K562 (cell line): Measurements from ENCODE around the gene KBTBD13. TPM values are rescaled to one million over a fixed set of nuclear protein-coding genes. Genes with fewer than 3 reads are reported as not detected.

Source experiments
- ATAC-seq: fragments of 200-7000 bp; cut with Tn5 transposase; 3 replicates; pipeline ENCODE4 v1.9.1; 2020; ENCODE audit warnings: moderate library complexity
- BruUV-seq: library from RNA; stranded (reverse); fragments of 400-500 nt; replicated peaks from 2 replicates; lab custom pipeline; 2021; lab: Mats Ljungman, UMichigan
- CTCF ChIA-PET: fragments of 300-600 bp; formaldehyde crosslinking; extraction: SDS; loops from one replicate; lab custom pipeline; 2021; ENCODE audit warnings: low intra/inter-chr PET ratio; lab: Yijun Ruan, JAX
- POLR2A ChIA-PET: fragments of 300-600, 350-650 bp; sonication (Branson Sonifier 250); formaldehyde crosslinking; extraction: SDS; loops from one replicate; lab custom pipeline; 2021; ENCODE audit warnings: antibody characterized with exemption, inconsistent platforms; lab: Yijun Ruan, JAX
- DNase-seq, 4 experiments: peaks; one replicate each; pipeline versions ENCODE4 v3.0.0 to v3.0.0-alpha.2; 2011 to 2018; ENCODE audit warnings: low spot score in 3 of 4, mixed read lengths in 3 of 4; ENCODE audit errors: extremely low read depth in 1 of 4
- FAIRE-seq: peaks from 2 replicates; lab custom pipeline; 2011; peaks lifted over from hg19 to GRCh38; lab: Jason Lieb, UNC
- H2AFZ ChIP-seq: 2 replicates; pipeline ENCODE4 v1.6.0; 2011; ENCODE audit warnings: low read depth, low read length, control low read depth, inconsistent platforms
- H3K27ac ChIP-seq: fragments of 200-600 bp; 3 replicates; pipeline ENCODE4 v1.8.0; 2011; ENCODE audit warnings: low read depth, mild to moderate bottlenecking, control low read depth, inconsistent platforms, low read length, moderate library complexity, mixed read lengths; ENCODE audit errors: extremely low read depth
- H3K27me3 ChIP-seq, 2 experiments: fragments of 300-600 bp in 1 of 2; 2 replicates in 1 of 2; 3 replicates in 1 of 2; pipeline versions ENCODE4 v1.6.0 to v1.8.0; 2011; ENCODE audit warnings: inconsistent platforms in 2 of 2, low read length in 2 of 2, mild to moderate bottlenecking in 1 of 2, mixed read lengths in 1 of 2, moderate library complexity in 1 of 2; ENCODE audit not compliant: control insufficient read depth in 2 of 2, insufficient read depth in 2 of 2
- H3K36me3 ChIP-seq: fragments of 300-600 bp; 3 replicates; pipeline ENCODE4 v1.8.0; 2011; ENCODE audit warnings: mild to moderate bottlenecking, low read length, inconsistent platforms; ENCODE audit not compliant: control insufficient read depth, insufficient read depth
- H3K4me1 ChIP-seq, 2 experiments: fragments of 200-600 bp in 1 of 2; replicated peaks in 1 of 2; 2 replicates in 1 of 2; 3 replicates in 1 of 2; pipeline versions ENCODE4 v1.5.1 to v1.8.0; 2011; ENCODE audit warnings: inconsistent platforms in 2 of 2, low read length in 2 of 2, mild to moderate bottlenecking in 1 of 2, mixed read lengths in 1 of 2, moderate library complexity in 1 of 2; ENCODE audit not compliant: control insufficient read depth in 2 of 2, insufficient read depth in 2 of 2
- H3K4me2 ChIP-seq: 2 replicates; pipeline ENCODE4 v1.6.1; 2011; ENCODE audit warnings: low read length, control low read depth, inconsistent platforms, mixed read lengths; ENCODE audit not compliant: insufficient read depth
- H3K4me3 ChIP-seq: fragments of 200-600 bp; sonication (generic), shearing (Covaris generic); 2 replicates; pipeline ENCODE4 v1.5.1; 2016; ENCODE audit warnings: control low read depth, inconsistent platforms
- H3K79me2 ChIP-seq: fragments of 200-600 bp; 3 replicates; pipeline ENCODE4 v1.8.0; 2011; ENCODE audit warnings: low read length, inconsistent platforms; ENCODE audit not compliant: control insufficient read depth, insufficient read depth
- H3K9ac ChIP-seq, 2 experiments: 2 replicates each; pipeline versions ENCODE4 v1.6.0 to v1.6.1; 2011; ENCODE audit warnings: low read depth in 2 of 2, low read length in 2 of 2, control low read depth in 1 of 2, inconsistent platforms in 1 of 2, mild to moderate bottlenecking in 1 of 2, mixed read lengths in 1 of 2; ENCODE audit not compliant: insufficient read depth in 1 of 2
- H3K9me1 ChIP-seq: one replicate; pipeline ENCODE4 v1.6.0; 2011; ENCODE audit warnings: inconsistent platforms, mild to moderate bottlenecking, low read length, moderate library complexity; ENCODE audit not compliant: control insufficient read depth, insufficient read depth
- H3K9me3 ChIP-seq: replicated peaks from 2 replicates; pipeline ENCODE4 v1.5.1; 2011; ENCODE audit warnings: low read depth, low read length, inconsistent platforms; ENCODE audit not compliant: control insufficient read depth, insufficient read depth
- H4K20me1 ChIP-seq: replicated peaks from 2 replicates; pipeline ENCODE4 v1.6.1; 2011; ENCODE audit warnings: low read length, inconsistent platforms, mixed read lengths; ENCODE audit not compliant: control insufficient read depth, insufficient read depth
- CTCF ChIP-seq, 3 experiments: IDR thresholded peaks in 2 of 3; conservative IDR thresholded peaks in 1 of 3; 2 replicates each; pipeline ENCODE4 v1.5.1; 2011 to 2012; ENCODE audit warnings: low read length in 3 of 3, mild to moderate bottlenecking in 3 of 3, control low read depth in 2 of 3, improper control_type of control experiment in 1 of 3, inconsistent platforms in 1 of 3, low read depth in 1 of 3, mixed read lengths in 1 of 3, moderate library complexity in 1 of 3; ENCODE audit not compliant: insufficient read depth in 2 of 3
- GTF3C2 ChIP-seq: IDR thresholded peaks from 3 replicates; pipeline ENCODE4 v1.6.1; 2011; ENCODE audit warnings: borderline replicate concordance, mild to moderate bottlenecking, moderate library complexity; ENCODE audit not compliant: insufficient read length; ENCODE audit errors: extremely low read depth
- SOX6 ChIP-seq: fragments of 450-650 bp; IDR thresholded peaks from 2 replicates; pipeline ENCODE4 v1.6.1; 2014; ENCODE audit warnings: mild to moderate bottlenecking
- SREBF1 ChIP-seq: fragments of 150-350 bp; IDR thresholded peaks from 2 replicates; pipeline ENCODE4 v1.6.1; 2014; ENCODE audit warnings: antibody characterized with exemption, low read depth, low read length, borderline replicate concordance
- ZNF143 ChIP-seq: sonication (generic); formaldehyde crosslinking; IDR thresholded peaks from 2 replicates; pipeline ENCODE4 v1.9.0; 2022; ENCODE audit warnings: mild to moderate bottlenecking, missing genetic modification reagents
- ZNF395 ChIP-seq: fragments of 200-800 bp; sonication (Bioruptor generic); IDR thresholded peaks from 2 replicates; pipeline ENCODE4 v1.6.1; 2017; ENCODE audit warnings: missing genetic modification characterization, missing compliant biosample characterization
- ZNF609 ChIP-seq: sonication (generic); formaldehyde crosslinking; IDR thresholded peaks from 2 replicates; pipeline ENCODE4 v1.8.1; 2023; ENCODE audit warnings: missing genetic modification reagents, mild to moderate bottlenecking, borderline replicate concordance
- WGBS: fragments of 100-300 bp; shearing (Covaris generic); methylation state at CpG from one replicate; pipeline ENCODE4 v1.1.6; 2016; ENCODE audit warnings: low coverage, mixed read lengths; ENCODE audit not compliant: insufficient coverage; ENCODE audit errors: missing lambda C conversion rate; 5-methylcytosine and 5-hydroxymethylcytosine counted together
- in situ Hi-C: fragments of 300-500 bp; cut with MboI; formaldehyde crosslinking; loops from 4 replicates; pipeline ENCODE4 v1.15.0; 2018; ENCODE audit warnings: inconsistent platforms, mixed read lengths
- intact Hi-C: fragments of 100-400 bp; cut with micrococcal nuclease; formaldehyde crosslinking; loops from 2 replicates; pipeline ENCODE4 v1.14.2; 2022
- polyA plus RNA-seq, 8 experiments: library from polyadenylated mRNA; depleted of rRNA in 4 of 8; stranded (reverse) in 5 of 8; unstranded in 3 of 8; fragments of >200 nt; fragmentation: Nextera tagmentation in 2 of 8; fragmentation: Illumina TruSeq in 1 of 8; extraction: Ambion mirVana in 2 of 8; extraction: Trizol in 1 of 8; gene quantifications; 2 replicates each; pipeline versions ENCODE4 v1.2.1 to v1.2.3, GENCODE V29; 2011 to 2014; ENCODE audit warnings: inconsistent platforms in 1 of 8, missing spikeins in 1 of 8
- total RNA-seq, 7 experiments: library from RNA; depleted of rRNA in 6 of 7; stranded (reverse); fragments of >200 nt in 6 of 7; fragmentation: Illumina TruSeq in 2 of 7; extraction: Trizol in 2 of 7; gene quantifications; 2 replicates each; pipeline versions ENCODE4 v1.2.1 to v1.2.3, GENCODE V29; 2011 to 2021; ENCODE audit warnings: low replicate concordance in 1 of 7

KBTBD13 gene
- total and polyA plus RNA-seq, 9 of the 15 experiments (the other 6 are each of a cell fraction or from before 2014, with no cell fraction given) = 0.07 to 0.13 (median 0.10) TPM; not detected in 3

GRCh38 chr15:65033659-65034269, 42.8 kb upstream of the KBTBD13 start (continued):
- no peak for TF ChIP-seq SREBF1
- no peak for TF ChIP-seq ZNF143
- TF ChIP-seq ZNF609 (CRISPR knock-in tag) = no peak
- TF ChIP-seq, all 486 proteins: peak for 12

GRCh38 chr15:65034719-65035118, 41.8 kb upstream of the KBTBD13 start:
- WGBS = 49% methylated on average over 11 of the region's 11 CpGs
- Histone ChIP-seq H3K36me3 (no peaks in the 10 kb centered on the region), H3K4me2 (no peak overlapping the region), H3K9me1 (no peaks in the 10 kb centered on the region), H3K27ac (no peak overlapping the region), H4K20me1 (no peaks in the 10 kb centered on the region), H3K79me2 (no peaks in the 10 kb centered on the region), H3K4me3 (no peak overlapping the region), H3K27me3 (peaks cover 0 to 9% of the 10 kb centered on the region in 2 experiments; a peak in 1 of 5 replicates), H3K9ac (no peak overlapping the region), H3K9me3 (no peaks in the 10 kb centered on the region), H3K4me1 (peaks cover 0 to 3% of the 10 kb centered on the region in 2 experiments; a peak in 2 of 5 replicates), H2AFZ (no peak overlapping the region)
- ChIA-PET POLR2A (interaction anchor here (1.4 kb wide), 1 partner anchor 270 kb away, joined by 9 read pairs; the partner anchor contains the start of gene RNU5B-1), CTCF (interaction anchor here (2.9 kb wide), 1 partner anchor 51 kb away, joined by 17 read pairs; no protein-coding TSS in a partner anchor)
- no TSS peak for BruUV-seq
- ATAC-seq (no peak), DNase-seq (no peak), FAIRE-seq (no peak)
- in situ Hi-C loops (loop anchor here (10.0 kb wide), 1 partner anchor 300 kb away; no protein-coding TSS in a partner anchor), intact Hi-C loops (loop anchor here (5.0 to 10.0 kb wide), 4 partner anchors 53 to 350 kb away; no protein-coding TSS in a partner anchor)
- TF ChIP-seq GTF3C2 = no peak
- no peak for TF ChIP-seq CTCF (IDR thresholded peaks at IDR 0.05 in 2 of 3, conservative IDR thresholded peaks at IDR 0.05 in 1 of 3; ENCODE audit: insufficient read depth in 2 of 3, low read depth in 1 of 3, low read length in 3 of 3)
- TF ChIP-seq ZNF395 (CRISPR knock-in tag) = no peak
- no peak for TF ChIP-seq SOX6
